H1 (cell line): ENCODE results near the gene RASL11B. TPM values are rescaled to one million over a fixed set of nuclear protein-coding genes. Genes with fewer than 3 reads are reported as not detected.

Experiments
- CTCF ChIA-PET: fragments of 300-600 bp; sonication (Branson Sonifier 250); formaldehyde crosslinking; loops from one replicate; lab custom pipeline; 2021; ENCODE audit not compliant: partially characterized antibody; lab: Charles Lee
- POLR2A ChIA-PET: fragments of 300-600 bp; sonication (Branson Sonifier 250); formaldehyde crosslinking; loops from one replicate; lab custom pipeline; 2021; ENCODE audit warnings: inconsistent platforms; ENCODE audit not compliant: partially characterized antibody; lab: Charles Lee
- DNase-seq, 2 experiments: peaks; one replicate each; pipeline versions ENCODE4 v3.0.0 to v3.0.0-alpha.2; 2010 to 2022; ENCODE audit warnings: low spot score in 2 of 2, low read depth in 1 of 2, mixed read lengths in 1 of 2
- FAIRE-seq: peaks from 2 replicates; lab custom pipeline; 2011; peaks lifted over from hg19 to GRCh38; lab: Jason Lieb, UNC
- H2AFZ ChIP-seq: 2 replicates; pipeline ENCODE4 v1.8.1; 2012; ENCODE audit warnings: low read length, inconsistent platforms
- H2AK5ac ChIP-seq: 2 replicates; pipeline ENCODE4 v1.6.1; 2013; ENCODE audit warnings: low read depth, low read length
- H2BK120ac ChIP-seq: replicated peaks from 2 replicates; pipeline ENCODE3; 2013; ENCODE audit warnings: low read depth, low read length, inconsistent platforms
- H2BK12ac ChIP-seq: 2 replicates; pipeline ENCODE4 v1.6.1; 2013; ENCODE audit warnings: low read depth, low read length
- H2BK15ac ChIP-seq: 2 replicates; pipeline ENCODE4 v1.6.1; 2013; ENCODE audit warnings: low read length
- H2BK20ac ChIP-seq: 2 replicates; pipeline ENCODE4 v1.6.1; 2013; ENCODE audit warnings: low read length
- H2BK5ac ChIP-seq: 2 replicates; pipeline ENCODE4 v1.6.1; 2013; ENCODE audit warnings: low read depth, low read length
- H3K14ac ChIP-seq: 2 replicates; pipeline ENCODE4 v1.6.1; 2013; ENCODE audit warnings: inconsistent platforms; ENCODE audit not compliant: insufficient read length
- H3K18ac ChIP-seq: 2 replicates; pipeline ENCODE4 v1.6.1; 2013; ENCODE audit warnings: low read length; ENCODE audit errors: extremely low read depth
- H3K23ac ChIP-seq: 2 replicates; pipeline ENCODE4 v1.6.1; 2013; ENCODE audit warnings: inconsistent platforms; ENCODE audit not compliant: insufficient read length
- H3K23me2 ChIP-seq: 2 replicates; pipeline ENCODE4 v1.6.1; 2013; ENCODE audit warnings: low read depth, low read length
- H3K27ac ChIP-seq: 2 replicates; pipeline ENCODE4 v1.6.1; 2011; ENCODE audit warnings: low read depth, low read length, inconsistent platforms
- H3K27me3 ChIP-seq, 4 experiments: replicated peaks in 1 of 4; 1 replicate in 1 of 4; 2 replicates in 3 of 4; pipeline versions ENCODE4 v1.6.1 to v1.8.1; 2011 to 2013; ENCODE audit warnings: low read length in 3 of 4, mild to moderate bottlenecking in 3 of 4, inconsistent platforms in 2 of 4, mixed read lengths in 2 of 4, moderate library complexity in 1 of 4; ENCODE audit not compliant: control insufficient read depth in 3 of 4, insufficient read depth in 3 of 4; ENCODE audit errors: extremely low read depth in 1 of 4
- H3K36me3 ChIP-seq, 4 experiments: 2 replicates each; pipeline versions ENCODE4 v1.6.1 to v1.8.1; 2011 to 2013; ENCODE audit warnings: mild to moderate bottlenecking in 4 of 4, low read length in 3 of 4, moderate library complexity in 2 of 4, control low read depth in 1 of 4, inconsistent platforms in 1 of 4; ENCODE audit not compliant: insufficient read depth in 4 of 4, control insufficient read depth in 2 of 4
- H3K4ac ChIP-seq: replicated peaks from 2 replicates; pipeline ENCODE3; 2013; ENCODE audit warnings: low read length, low read depth, mixed read lengths, inconsistent platforms; ENCODE audit not compliant: insufficient read length
- H3K4me1 ChIP-seq, 4 experiments: replicated peaks in 1 of 4; 1 replicate in 1 of 4; 2 replicates in 3 of 4; pipeline versions ENCODE4 v1.6.1 to v1.8.1; 2011 to 2013; ENCODE audit warnings: low read length in 3 of 4, inconsistent platforms in 2 of 4, mixed read lengths in 1 of 4; ENCODE audit not compliant: insufficient read depth in 4 of 4, control insufficient read depth in 3 of 4
- H3K4me2 ChIP-seq, 2 experiments: 2 replicates each; pipeline versions ENCODE4 v1.6.1 to v1.8.1; 2011 to 2013; ENCODE audit warnings: low read depth in 2 of 2, low read length in 2 of 2, control low read depth in 1 of 2, inconsistent platforms in 1 of 2, mild to moderate bottlenecking in 1 of 2; ENCODE audit not compliant: insufficient read depth in 1 of 2
- H3K4me3 ChIP-seq, 4 experiments: fragments of 200-600, 300-600 bp in 1 of 4; sonication (generic), shearing (Covaris generic), sonication (Bioruptor Twin) in 1 of 4; 2 replicates each; pipeline versions ENCODE4 v1.5.1 to v1.8.1; 2011 to 2016; ENCODE audit warnings: low read length in 4 of 4, low read depth in 3 of 4, control low read depth in 2 of 4, inconsistent platforms in 2 of 4, mild to moderate bottlenecking in 2 of 4, mixed read lengths in 1 of 4, moderate library complexity in 1 of 4; ENCODE audit not compliant: insufficient read depth in 2 of 4; ENCODE audit errors: extremely low read depth in 1 of 4
- H3K56ac ChIP-seq: replicated peaks from 2 replicates; pipeline ENCODE3; 2013; ENCODE audit warnings: low read depth, mild to moderate bottlenecking, mixed read lengths, low read length, inconsistent platforms; ENCODE audit not compliant: insufficient read length
- H3K79me1 ChIP-seq: 2 replicates; pipeline ENCODE4 v1.6.1; 2013; ENCODE audit warnings: low read depth, low read length, control low read depth
- H3K79me2 ChIP-seq, 2 experiments: 2 replicates each; pipeline versions ENCODE4 v1.6.1 to v1.8.1; 2012 to 2013; ENCODE audit warnings: low read length in 2 of 2, mild to moderate bottlenecking in 2 of 2, inconsistent platforms in 1 of 2; ENCODE audit not compliant: insufficient read depth in 2 of 2, control insufficient read depth in 1 of 2
- H3K9ac ChIP-seq, 4 experiments: replicated peaks in 1 of 4; 1 replicate in 1 of 4; 2 replicates in 3 of 4; pipeline versions ENCODE4 v1.6.1 to v1.8.1; 2011 to 2013; ENCODE audit warnings: low read depth in 3 of 4, low read length in 3 of 4, control low read depth in 2 of 4, mild to moderate bottlenecking in 2 of 4, moderate library complexity in 2 of 4, inconsistent platforms in 1 of 4; ENCODE audit errors: extremely low read depth in 1 of 4
- H3K9me3 ChIP-seq, 2 experiments: 2 replicates each; pipeline versions ENCODE4 v1.6.1 to v1.8.1; 2012 to 2013; ENCODE audit warnings: mild to moderate bottlenecking in 2 of 2, moderate library complexity in 2 of 2, control low read depth in 1 of 2, inconsistent platforms in 1 of 2, low read depth in 1 of 2, low read length in 1 of 2, mixed read lengths in 1 of 2; ENCODE audit not compliant: insufficient read depth in 2 of 2
- H4K20me1 ChIP-seq, 2 experiments: replicated peaks in 1 of 2; 2 replicates each; pipeline versions ENCODE3 to v1.8.1; 2011 to 2013; ENCODE audit warnings: inconsistent platforms in 2 of 2, low read length in 2 of 2, mild to moderate bottlenecking in 1 of 2; ENCODE audit not compliant: insufficient read depth in 2 of 2, control insufficient read depth in 1 of 2
- H4K5ac ChIP-seq: 2 replicates; pipeline ENCODE4 v1.6.1; 2013; ENCODE audit warnings: low read length, low read depth, mixed read lengths, inconsistent platforms; ENCODE audit not compliant: insufficient read length
- H4K8ac ChIP-seq: 2 replicates; pipeline ENCODE4 v1.8.0; 2013; ENCODE audit warnings: mild to moderate bottlenecking, moderate library complexity, low read length, inconsistent platforms; ENCODE audit not compliant: insufficient read depth; ENCODE audit errors: extremely low read depth
- H4K91ac ChIP-seq: replicated peaks from 2 replicates; pipeline ENCODE3; 2013; ENCODE audit warnings: low read length, mixed read lengths, inconsistent platforms; ENCODE audit not compliant: insufficient read length
- CBX5 ChIP-seq: fragments of 300-800, 300-1000 bp; sonication (generic); IDR thresholded peaks from 2 replicates; pipeline ENCODE4 v1.7.1; 2016; ENCODE audit warnings: antibody characterized with exemption, low read length, low read depth
- CBX8 ChIP-seq: fragments of 300-800, 300-1000 bp; sonication (generic); IDR thresholded peaks from 2 replicates; pipeline ENCODE4 v1.7.1; 2016; ENCODE audit warnings: low read depth, low read length, borderline replicate concordance
- CHD2 ChIP-seq: IDR thresholded peaks from 2 replicates; pipeline ENCODE4 v1.6.1; 2012; ENCODE audit warnings: low read length, improper control_type of control experiment
- EP300 ChIP-seq, 2 experiments: IDR thresholded peaks; 1 replicate in 1 of 2; 2 replicates in 1 of 2; pipeline ENCODE4 v1.6.1; 2011 to 2012; ENCODE audit warnings: low read depth in 2 of 2, low read length in 2 of 2, mild to moderate bottlenecking in 2 of 2, borderline replicate concordance in 1 of 2, inconsistent platforms in 1 of 2, moderate library complexity in 1 of 2
- FOSL1 ChIP-seq: IDR thresholded peaks from 2 replicates; pipeline ENCODE4 v1.6.1; 2011; ENCODE audit warnings: mild to moderate bottlenecking, low read depth, low read length, moderate library complexity; ENCODE audit not compliant: insufficient read depth
- KDM1A ChIP-seq: fragments of 200-600, 300-600 bp; sonication (generic); IDR thresholded peaks from 2 replicates; pipeline ENCODE4 v1.7.1; 2016; ENCODE audit warnings: mild to moderate bottlenecking, low read length, borderline replicate concordance
- NANOG ChIP-seq: IDR thresholded peaks from 2 replicates; pipeline ENCODE4 v1.6.1; 2011; ENCODE audit warnings: low read length, low read depth, mild to moderate bottlenecking, inconsistent platforms; ENCODE audit not compliant: insufficient read depth, poor library complexity, severe bottlenecking
- RFX5 ChIP-seq: IDR thresholded peaks from 2 replicates; pipeline ENCODE4 v1.6.1; 2011; ENCODE audit warnings: low read depth, low read length, improper control_type of control experiment, borderline replicate concordance
- SIN3A ChIP-seq, 2 experiments: IDR thresholded peaks in 1 of 2; conservative IDR thresholded peaks in 1 of 2; 2 replicates each; pipeline ENCODE4 v1.6.1; 2011 to 2012; ENCODE audit warnings: low read length in 2 of 2, improper control_type of control experiment in 1 of 2, low read depth in 1 of 2, mild to moderate bottlenecking in 1 of 2
- ZNF274 ChIP-seq: IDR thresholded peaks from 2 replicates; pipeline ENCODE4 v1.7.0; 2012; ENCODE audit warnings: low read length, borderline replicate concordance; ENCODE audit errors: extremely low read depth
- WGBS, 2 experiments: shearing (Covaris generic) in 1 of 2; methylation state at CpG; one replicate each; pipeline versions ENCODE4 v1.1.6 to v1.1.7; 2013 to 2015; ENCODE audit warnings: low lambda C conversion rate in 2 of 2, mixed read lengths in 2 of 2, inconsistent platforms in 1 of 2, low coverage in 1 of 2, missing lambda C conversion rate in 1 of 2; ENCODE audit not compliant: insufficient replicate concordance in 2 of 2, insufficient coverage in 1 of 2, insufficient read length in 1 of 2; ENCODE audit errors: extremely low coverage in 1 of 2, missing lambda C conversion rate in 1 of 2; 5-methylcytosine and 5-hydroxymethylcytosine counted together
- polyA plus RNA-seq, 7 experiments: library from polyadenylated mRNA; depleted of rRNA in 3 of 7; stranded (reverse) in 5 of 7; unstranded in 2 of 7; fragments of >200 nt in 5 of 7; fragments of 200-250 nt in 2 of 7; gene quantifications; 1 replicate in 5 of 7; 2 replicates in 1 of 7; 4 replicates in 1 of 7; pipeline versions ENCODE4 v1.2.1 to v1.2.3, GENCODE V29; 2011 to 2013; ENCODE audit warnings: missing spikeins in 2 of 7, mixed read lengths in 2 of 7
- total RNA-seq: library from RNA; stranded (reverse); fragmentation: NEBNext Ultra II Directional; extraction: Animal tissue kit (Norgen Biotek cat#: 25700); gene quantifications from 2 replicates; pipeline ENCODE4 v1.2.1, GENCODE V29; 2021
- TF ChIP-seq, protein P1 (sequence below), 3 experiments: IDR thresholded peaks; 1 replicate in 2 of 3; 2 replicates in 1 of 3; pipeline versions ENCODE4 v1.5.1 to v1.6.1; 2011; ENCODE audit warnings: low read length in 3 of 3, mild to moderate bottlenecking in 3 of 3, inconsistent platforms in 2 of 3, low read depth in 1 of 3, moderate library complexity in 1 of 3; ENCODE audit not compliant: insufficient read depth in 1 of 3; ENCODE audit errors: control extremely low read depth in 1 of 3

RASL11B gene
- total and polyA plus RNA-seq, 2 of the 8 experiments (the other 6 are each of a cell fraction or from before 2014, with no cell fraction given): 49.8 to 75.5 TPM

DNA sequence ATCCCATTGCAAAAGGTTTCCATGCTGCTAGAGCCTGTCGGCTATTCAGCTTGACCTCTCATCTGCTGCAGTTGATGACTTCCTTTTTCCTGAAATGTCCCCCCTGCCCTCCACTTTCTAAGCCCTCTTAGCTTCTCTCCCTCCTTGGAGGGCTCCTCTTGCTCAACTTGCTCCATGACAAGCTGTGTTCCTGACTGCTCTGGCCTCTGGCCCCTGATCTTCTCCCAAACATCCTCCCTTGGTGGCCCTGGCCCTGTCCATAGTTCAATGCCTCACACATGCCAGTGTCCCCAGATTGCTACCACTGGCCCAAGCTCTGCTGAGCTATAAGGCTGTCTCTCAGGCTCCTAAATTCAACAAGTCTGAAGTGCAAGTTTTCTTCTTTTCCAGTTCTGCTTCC lies 29.6 kb downstream of the RASL11B start:
- H3K23ac ChIP-seq: no peak overlapping the region
- no peak overlapping the region for H2AK5ac ChIP-seq
- no peak overlapping the region for H3K4me2 ChIP-seq
- POLR2A ChIA-PET: no interaction called here
- H4K20me1 ChIP-seq: no peaks in the 10 kb centered on the region
- CTCF ChIA-PET: interaction anchor here (1.2 to 2.6 kb wide), 4 partner anchors 18 to 345 kb away, joined by 3 to 6 read pairs (median 4); no protein-coding TSS in a partner anchor
- FAIRE-seq: no peak
- H4K8ac ChIP-seq: no peak overlapping the region; the same call in 1 of the 2 replicates
- no peaks in the 10 kb centered on the region for H3K23me2 ChIP-seq
- no peak overlapping the region for H2BK20ac ChIP-seq
- no peak overlapping the region for H2BK120ac ChIP-seq
- no peaks in the 10 kb centered on the region for H3K9me3 ChIP-seq
- H3K14ac ChIP-seq: no peak overlapping the region
- no peak overlapping the region for H2BK5ac ChIP-seq
- H3K9ac ChIP-seq: no peak overlapping the region
- DNase-seq: no peak
- H3K27ac ChIP-seq: no peak overlapping the region
- no peak overlapping the region for H3K4ac ChIP-seq
- no peaks in the 10 kb centered on the region for H3K27me3 ChIP-seq
- H4K5ac ChIP-seq: no peak overlapping the region
- H2BK12ac ChIP-seq: no peak overlapping the region; the same call in 1 of the 2 replicates
- no peak overlapping the region for H4K91ac ChIP-seq
- no peak overlapping the region for H3K56ac ChIP-seq
- no peaks in the 10 kb centered on the region for H3K4me1 ChIP-seq
- H3K79me1 ChIP-seq: no peaks in the 10 kb centered on the region
- 93% methylated on average over 1 of the region's 1 CpG; no CpG with 5 or more reads in 1 of the 2 experiments for WGBS, 2 experiments
- H3K18ac ChIP-seq: no peak overlapping the region
- H2BK15ac ChIP-seq: 0 out of 2 replicates have a peak overlapping the region, but pooled peaks have one; percentile 67
- no peak overlapping the region for H2AFZ ChIP-seq
- no peaks in the 10 kb centered on the region for H3K36me3 ChIP-seq
- H3K4me3 ChIP-seq: no peak overlapping the region
- H3K79me2 ChIP-seq: no peaks in the 10 kb centered on the region
- TF ChIP-seq EP300 (IDR thresholded peaks at IDR 0.05; ENCODE audit: borderline replicate concordance in 1 of 2, low read depth in 2 of 2, low read length in 2 of 2) (no peak), ZNF274 (no peak), CBX5 (no peak), CHD2 (no peak), FOSL1 (no peak), CBX8 (no peak), RFX5 (no peak), SIN3A (conservative IDR thresholded peaks at IDR 0.05 in 1 of 2, IDR thresholded peaks at IDR 0.05 in 1 of 2; ENCODE audit: low read depth in 1 of 2, low read length in 2 of 2) (no peak), KDM1A (no peak), NANOG (no peak)
- TF ChIP-seq, protein P1, sequence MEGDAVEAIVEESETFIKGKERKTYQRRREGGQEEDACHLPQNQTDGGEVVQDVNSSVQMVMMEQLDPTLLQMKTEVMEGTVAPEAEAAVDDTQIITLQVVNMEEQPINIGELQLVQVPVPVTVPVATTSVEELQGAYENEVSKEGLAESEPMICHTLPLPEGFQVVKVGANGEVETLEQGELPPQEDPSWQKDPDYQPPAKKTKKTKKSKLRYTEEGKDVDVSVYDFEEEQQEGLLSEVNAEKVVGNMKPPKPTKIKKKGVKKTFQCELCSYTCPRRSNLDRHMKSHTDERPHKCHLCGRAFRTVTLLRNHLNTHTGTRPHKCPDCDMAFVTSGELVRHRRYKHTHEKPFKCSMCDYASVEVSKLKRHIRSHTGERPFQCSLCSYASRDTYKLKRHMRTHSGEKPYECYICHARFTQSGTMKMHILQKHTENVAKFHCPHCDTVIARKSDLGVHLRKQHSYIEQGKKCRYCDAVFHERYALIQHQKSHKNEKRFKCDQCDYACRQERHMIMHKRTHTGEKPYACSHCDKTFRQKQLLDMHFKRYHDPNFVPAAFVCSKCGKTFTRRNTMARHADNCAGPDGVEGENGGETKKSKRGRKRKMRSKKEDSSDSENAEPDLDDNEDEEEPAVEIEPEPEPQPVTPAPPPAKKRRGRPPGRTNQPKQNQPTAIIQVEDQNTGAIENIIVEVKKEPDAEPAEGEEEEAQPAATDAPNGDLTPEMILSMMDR (IDR thresholded peaks at IDR 0.05; ENCODE audit: control extremely low read depth in 1 of 3, insufficient read depth in 1 of 3, low read depth in 1 of 3, low read length in 3 of 3): no peak
